ENCODE data around the gene PRPF6.

DNA sequence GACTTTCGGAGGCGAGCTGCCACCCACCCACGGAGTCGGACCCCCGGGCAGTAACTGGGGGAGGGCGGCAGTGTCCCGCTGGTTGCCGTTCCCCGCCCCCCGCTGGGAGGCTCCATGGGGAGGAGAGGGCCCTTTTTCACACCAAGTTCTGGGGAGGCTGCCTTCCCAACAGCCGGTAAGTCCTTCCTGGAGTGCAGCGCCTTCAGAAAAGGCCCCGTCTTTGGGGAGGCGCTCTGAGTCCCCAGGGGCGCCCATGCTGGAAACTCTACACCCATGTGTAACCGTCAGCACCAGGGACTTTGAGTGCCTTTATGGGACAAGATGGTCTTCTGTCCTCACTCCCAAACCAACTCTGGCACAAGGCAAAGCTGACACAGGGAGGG lies 68.9 kb downstream of the PRPF6 start:
- TF ChIP-seq ZFX (IDR thresholded peaks at IDR 0.05; ENCODE audit: borderline replicate concordance): no peak
- TF ChIP-seq, protein P1, sequence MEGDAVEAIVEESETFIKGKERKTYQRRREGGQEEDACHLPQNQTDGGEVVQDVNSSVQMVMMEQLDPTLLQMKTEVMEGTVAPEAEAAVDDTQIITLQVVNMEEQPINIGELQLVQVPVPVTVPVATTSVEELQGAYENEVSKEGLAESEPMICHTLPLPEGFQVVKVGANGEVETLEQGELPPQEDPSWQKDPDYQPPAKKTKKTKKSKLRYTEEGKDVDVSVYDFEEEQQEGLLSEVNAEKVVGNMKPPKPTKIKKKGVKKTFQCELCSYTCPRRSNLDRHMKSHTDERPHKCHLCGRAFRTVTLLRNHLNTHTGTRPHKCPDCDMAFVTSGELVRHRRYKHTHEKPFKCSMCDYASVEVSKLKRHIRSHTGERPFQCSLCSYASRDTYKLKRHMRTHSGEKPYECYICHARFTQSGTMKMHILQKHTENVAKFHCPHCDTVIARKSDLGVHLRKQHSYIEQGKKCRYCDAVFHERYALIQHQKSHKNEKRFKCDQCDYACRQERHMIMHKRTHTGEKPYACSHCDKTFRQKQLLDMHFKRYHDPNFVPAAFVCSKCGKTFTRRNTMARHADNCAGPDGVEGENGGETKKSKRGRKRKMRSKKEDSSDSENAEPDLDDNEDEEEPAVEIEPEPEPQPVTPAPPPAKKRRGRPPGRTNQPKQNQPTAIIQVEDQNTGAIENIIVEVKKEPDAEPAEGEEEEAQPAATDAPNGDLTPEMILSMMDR (IDR thresholded peaks at IDR 0.05): no peak

Measured in 22Rv1 (cell line).